AG09319 (cell line): ENCODE data around the gene VPS13A.

Experiments
- DNase-seq: peaks from one replicate; pipeline ENCODE4 v3.0.0-alpha.2; 2010; ENCODE audit warnings: low read depth; ENCODE audit errors: extremely low read depth
- CTCF ChIP-seq: IDR thresholded peaks from 2 replicates; pipeline ENCODE4 v1.5.1; 2011; ENCODE audit warnings: low read depth, mild to moderate bottlenecking, inconsistent platforms, low read length, moderate library complexity

Gene VPS13A

GRCh38 chr9:77293949-77294348, 116.6 kb downstream of the VPS13A start:
- DNase-seq, result no peak
- TF ChIP-seq CTCF, result no peak

GRCh38 chr9:77304543-77304942, 127.2 kb downstream of the VPS13A start:
- no peak for TF ChIP-seq CTCF
- DNase-seq, result no peak

- DNase-seq, result no peak
- TF ChIP-seq CTCF, result no peak
Observed at GRCh38 chr9:77305622-77306400, 128.5 kb downstream of the VPS13A start.

GRCh38 chr9:77307166-77307565, 129.8 kb downstream of the VPS13A start:
- no peak for TF ChIP-seq CTCF
- no peak for DNase-seq

GRCh38 chr9:77316058-77316457, 138.7 kb downstream of the VPS13A start:
- no peak for TF ChIP-seq CTCF
- no peak for DNase-seq

GRCh38 chr9:77325058-77325457, 147.7 kb downstream of the VPS13A start:
- TF ChIP-seq CTCF, result no peak
- DNase-seq, result no peak

GRCh38 chr9:77328102-77328501, 150.8 kb downstream of the VPS13A start:
- no peak for DNase-seq
- no peak for TF ChIP-seq CTCF
